Osteocyte (in vitro differentiated cells): Measurements from ENCODE around the gene CADM1. TPM values are rescaled to one million over a fixed set of nuclear protein-coding genes. Genes with fewer than 3 reads are reported as not detected.

Source experiments
- DNase-seq: peaks from one replicate; pipeline ENCODE4 v3.0.0; 2021; ENCODE audit warnings: mixed read lengths; ENCODE audit not compliant: unreplicated experiment; ENCODE audit errors: extremely low spot score
- H3K27ac Mint-ChIP-seq: one replicate; pipeline ENCODE4 v1.8.0; 2021; ENCODE audit warnings: mild to moderate bottlenecking, mixed read lengths; ENCODE audit not compliant: unreplicated experiment
- H3K27me3 Mint-ChIP-seq: one replicate; pipeline ENCODE4 v1.8.0; 2021; ENCODE audit warnings: mixed read lengths; ENCODE audit not compliant: unreplicated experiment
- H3K36me3 Mint-ChIP-seq: one replicate; pipeline ENCODE4 v1.8.0; 2021; ENCODE audit warnings: mixed read lengths; ENCODE audit not compliant: unreplicated experiment
- H3K4me1 Mint-ChIP-seq: one replicate; pipeline ENCODE4 v1.8.0; 2021; ENCODE audit warnings: mixed read lengths; ENCODE audit not compliant: unreplicated experiment
- H3K4me3 Mint-ChIP-seq: one replicate; pipeline ENCODE4 v1.8.0; 2021; ENCODE audit warnings: mild to moderate bottlenecking, moderate library complexity, mixed read lengths; ENCODE audit not compliant: unreplicated experiment
- H3K9me3 Mint-ChIP-seq: one replicate; pipeline ENCODE4 v1.8.0; 2021; ENCODE audit warnings: mixed read lengths; ENCODE audit not compliant: unreplicated experiment
- CTCF ChIP-seq: fragments of 200-600 bp; sonication (generic); IDR thresholded peaks from 2 replicates; pipeline ENCODE4 v1.5.0; 2021; ENCODE audit warnings: antibody characterized with exemption, mild to moderate bottlenecking, moderate library complexity
- total RNA-seq: library from RNA; stranded (reverse); gene quantifications from 2 replicates; pipeline ENCODE4 v1.2.1, GENCODE V29; 2021

The CADM1 gene
- total RNA-seq, 1 donor from 2014 or later: 24.2 TPM

DNA sequence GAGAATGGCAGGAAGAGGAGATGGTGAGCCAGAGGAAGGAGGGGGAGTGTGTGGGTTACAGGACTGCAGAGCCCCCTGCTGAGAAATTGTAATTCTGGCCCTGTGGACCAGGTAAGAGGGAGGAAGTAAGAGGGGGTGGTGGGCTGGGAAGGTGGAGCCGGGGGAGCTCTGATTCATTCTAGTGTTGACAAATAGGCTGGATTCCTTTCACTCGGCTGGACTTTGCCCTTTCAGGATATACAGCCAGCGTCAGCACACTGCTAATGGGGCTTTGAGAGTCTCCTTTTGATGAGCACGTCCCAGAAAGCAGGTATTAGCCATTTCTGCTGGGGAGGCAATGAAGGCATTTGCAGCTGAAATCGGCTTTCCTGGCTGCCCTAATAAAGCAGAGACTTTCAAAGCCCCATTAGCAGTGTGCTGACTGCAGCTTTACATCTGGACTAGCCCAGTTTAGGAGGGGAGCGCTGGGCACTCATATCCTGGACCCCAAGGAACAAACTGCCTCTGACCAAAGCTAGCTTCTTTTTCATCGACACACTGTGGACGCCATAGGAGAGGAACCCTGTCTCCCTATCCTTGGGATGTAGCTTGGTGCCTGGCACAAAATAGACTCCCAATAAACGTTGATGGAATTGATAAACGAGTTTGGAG, 44.8 kb upstream of the CADM1 start:
- H3K4me3 Mint-ChIP-seq: no peak overlapping the region

DNA sequence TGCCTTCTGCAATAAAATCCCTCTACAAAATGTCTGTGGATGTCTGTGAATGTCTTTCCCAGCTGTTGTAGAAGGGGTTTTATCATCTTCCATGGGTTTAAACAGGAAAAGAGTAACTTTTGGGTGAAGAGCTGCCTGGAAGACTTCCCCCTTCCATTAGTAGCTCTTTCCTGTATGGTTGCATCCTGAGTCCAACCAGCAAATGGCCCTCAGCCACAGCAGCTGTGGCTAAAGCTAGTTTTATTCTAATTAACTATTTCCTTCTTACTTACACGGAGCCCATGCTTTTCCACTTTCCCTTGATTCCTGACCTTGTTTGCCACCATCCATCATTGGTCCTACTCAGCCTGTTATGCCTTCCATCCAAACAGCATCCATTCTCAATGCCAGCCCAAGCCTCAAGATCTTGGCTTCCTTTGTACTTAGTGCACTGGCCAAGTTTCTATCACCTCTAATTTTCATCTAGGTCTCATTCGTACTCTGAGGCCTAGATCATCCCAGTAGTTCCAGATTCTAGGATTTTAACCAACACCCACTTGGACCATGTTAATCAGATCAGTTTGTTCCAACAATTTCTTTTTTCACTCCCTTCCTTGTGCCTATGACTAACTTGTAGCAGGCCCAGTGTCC, 41.5 kb upstream of the CADM1 start:
- Mint-ChIP-seq H3K4me1 (peaks cover 2% of the 10 kb centered on the region), H3K27ac (no peak overlapping the region), H3K9me3 (no peaks in the 10 kb centered on the region), H3K36me3 (no peaks in the 10 kb centered on the region), H3K4me3 (no peak overlapping the region), H3K27me3 (peaks cover 56% of the 10 kb centered on the region)
- DNase-seq: no peak
- no peak for TF ChIP-seq CTCF

More for the DNA sequence above, 44.8 kb upstream of the CADM1 start:
- DNase-seq: no peak
- Mint-ChIP-seq H3K27me3 (peaks cover 59% of the 10 kb centered on the region), H3K9me3 (no peaks in the 10 kb centered on the region), H3K4me1 (peaks cover 2% of the 10 kb centered on the region), H3K27ac (no peak overlapping the region), H3K36me3 (no peaks in the 10 kb centered on the region)
- TF ChIP-seq CTCF: no peak

DNA sequence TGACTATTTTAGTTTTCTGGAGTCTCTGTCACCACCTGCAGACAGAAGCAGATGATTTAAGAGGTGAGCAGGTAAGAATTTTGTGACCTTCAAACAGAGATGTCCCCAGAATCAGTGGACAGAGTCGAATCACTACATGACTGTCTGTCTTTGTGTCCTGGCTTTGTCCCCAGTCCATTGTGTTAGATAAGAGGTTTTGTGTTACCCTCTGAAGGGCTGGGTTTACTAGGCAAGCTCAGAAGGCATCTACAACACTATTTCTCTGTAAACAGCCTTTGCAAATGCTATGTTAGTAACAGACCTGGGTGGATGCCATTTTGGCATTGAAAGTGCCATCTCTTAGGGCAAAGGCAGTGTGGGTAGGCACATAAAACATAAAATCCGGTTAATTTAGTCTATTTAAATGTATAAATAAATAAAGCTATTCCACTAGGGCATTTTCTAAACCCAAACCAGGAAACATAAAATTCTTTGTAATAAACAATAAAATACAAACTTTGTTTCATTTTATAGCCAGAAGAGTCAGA, 40.3 kb upstream of the CADM1 start:
- peaks cover 47% of the 10 kb centered on the region for H3K27me3 Mint-ChIP-seq

DNA sequence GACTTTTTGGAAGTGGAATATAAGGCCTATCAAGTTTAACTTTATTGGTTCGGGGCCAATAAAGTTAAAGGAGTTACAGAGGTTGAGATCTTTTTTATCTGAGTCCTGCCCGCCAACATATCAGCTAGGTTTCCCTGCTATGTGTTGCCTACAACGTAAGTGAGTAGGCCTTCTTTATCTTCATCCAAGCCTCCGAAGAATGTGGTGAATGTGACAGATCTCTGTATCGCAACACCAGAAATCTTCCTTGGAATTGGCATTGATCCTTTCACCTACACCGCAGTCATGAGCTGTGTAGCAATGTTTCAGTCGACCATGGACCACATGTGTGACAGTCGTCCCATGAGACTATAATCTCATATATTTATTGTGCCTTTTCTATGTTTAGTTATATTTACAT, 37.3 kb upstream of the CADM1 start:
- Mint-ChIP-seq H3K27ac (no peak overlapping the region), H3K4me1 (no peaks in the 10 kb centered on the region), H3K27me3 (peaks cover 43% of the 10 kb centered on the region), H3K4me3 (no peak overlapping the region), H3K36me3 (no peaks in the 10 kb centered on the region), H3K9me3 (no peaks in the 10 kb centered on the region)
- TF ChIP-seq CTCF: no peak
- DNase-seq: no peak

More for the DNA sequence above, 40.3 kb upstream of the CADM1 start:
- no peak for DNase-seq
- Mint-ChIP-seq H3K27ac (no peak overlapping the region), H3K36me3 (no peaks in the 10 kb centered on the region), H3K9me3 (no peaks in the 10 kb centered on the region), H3K4me1 (peaks cover 2% of the 10 kb centered on the region), H3K4me3 (no peak overlapping the region)
- TF ChIP-seq CTCF: no peak

DNA sequence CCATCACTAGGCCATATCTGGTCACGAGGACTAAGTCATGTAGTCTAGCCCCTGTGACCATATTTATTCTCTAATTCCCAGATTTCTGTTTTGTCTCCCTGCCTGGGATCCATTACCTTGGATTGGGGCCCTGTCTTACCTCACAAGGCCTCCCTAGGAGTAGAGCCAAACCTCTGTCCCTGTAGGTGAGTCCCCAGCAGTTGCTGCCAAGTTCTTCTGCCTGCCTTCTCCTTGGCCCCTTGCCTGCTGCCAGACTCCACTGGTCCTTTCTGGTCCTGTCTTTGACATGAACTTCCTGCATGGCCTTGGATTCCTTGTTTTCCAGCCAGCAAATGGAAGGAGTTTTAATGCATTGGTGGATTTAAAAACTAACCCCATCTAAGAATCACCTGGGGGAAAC, 35.6 kb upstream of the CADM1 start:
- no peak for DNase-seq
- no peak for TF ChIP-seq CTCF
- no peak overlapping the region for H3K27ac Mint-ChIP-seq
- H3K27me3 Mint-ChIP-seq: peaks cover 45% of the 10 kb centered on the region
- no peaks in the 10 kb centered on the region for H3K4me1 Mint-ChIP-seq
- H3K9me3 Mint-ChIP-seq: no peaks in the 10 kb centered on the region
- no peak overlapping the region for H3K4me3 Mint-ChIP-seq
- H3K36me3 Mint-ChIP-seq: no peaks in the 10 kb centered on the region
